ENCODE data around the gene KCND1. TPM values are rescaled to one million over a fixed set of nuclear protein-coding genes. Genes with fewer than 3 reads are reported as not detected.

Gene KCND1
- total RNA-seq (0.66 TPM), polyA plus RNA-seq (ENCODE audit: insufficient read depth in 1 of 8, insufficient read length in 8 of 8, low replicate concordance in 1 of 8) (1 to 10 TPM in 4 of 8 donors, under 1 TPM in 4; 0.72 to 1.7 (median 1.0) TPM)
- long read RNA-seq, donor 1 = 0 reads
- long read RNA-seq, donor 2 = 0 reads
- long read RNA-seq, donor 3 = 0 reads
- long read RNA-seq, donor 4 = 0 reads
- long read RNA-seq, donor 5 = 0 reads
- long read RNA-seq, donor 6 = 0 reads
- long read RNA-seq, donor 7 = 0 reads
- long read RNA-seq, donor 8 = 0 reads
- long read RNA-seq, donor 9 = 0 reads
- long read RNA-seq, donor 10 = 0 reads
- long read RNA-seq, donor 11 = 0 reads

DNA sequence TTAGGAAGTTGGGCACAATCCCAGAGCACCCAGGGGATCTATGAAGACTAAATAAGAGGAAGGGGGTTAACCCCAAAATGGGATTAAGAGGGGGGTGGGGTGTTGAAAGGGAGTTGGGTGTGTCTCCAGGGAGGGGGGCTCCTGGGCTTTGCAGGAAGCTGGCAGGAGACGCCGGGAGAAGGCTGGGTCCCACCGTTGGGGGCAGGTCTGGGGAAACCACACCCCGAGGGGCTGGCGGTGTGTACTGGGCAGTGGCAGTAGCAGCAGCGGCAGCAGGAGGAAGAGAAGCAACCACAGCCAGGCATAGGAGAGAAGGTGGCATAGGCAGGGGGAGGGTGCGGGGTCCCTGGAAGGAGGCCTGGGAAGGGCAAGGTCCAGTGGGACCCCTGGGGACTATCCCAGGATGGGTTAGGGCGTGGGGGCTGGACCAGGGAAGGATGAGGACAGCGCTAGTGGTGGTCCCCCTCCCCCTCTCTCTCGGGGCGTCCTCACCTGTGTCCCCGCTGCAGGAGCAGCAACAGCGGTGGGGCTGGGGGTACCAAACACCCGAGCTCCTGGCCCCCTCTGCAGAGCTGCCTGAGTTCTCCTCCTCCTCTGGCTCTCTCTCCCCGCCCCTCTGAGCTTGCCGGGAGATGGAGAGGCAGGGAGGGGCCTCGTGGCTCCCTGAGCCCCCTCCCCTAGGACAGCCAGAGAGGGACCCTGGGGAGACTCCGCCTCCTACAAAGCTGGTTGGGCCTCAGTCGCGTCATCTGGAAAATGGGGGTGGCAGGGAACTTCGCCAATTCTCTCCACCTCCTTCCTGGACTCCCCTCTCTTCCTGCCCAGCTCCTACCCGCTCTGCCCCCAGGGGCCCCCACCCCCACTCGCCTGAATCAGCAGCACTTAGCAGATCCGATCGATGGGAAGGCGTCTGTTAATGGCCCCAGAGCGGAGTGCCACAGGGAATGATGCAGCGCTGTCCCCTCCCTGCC, at the start of gene KCND1:
TSS of gene KCND1 (minus strand) at position 596 of the 971 bp plus-strand sequence. CDS start 1,573 bp downstream, outside the sequence.
- peak; percentile 50 for DNase-seq
- H3K4me1 ChIP-seq (ENCODE audit: control insufficient read depth, insufficient read depth, low read length) = peaks cover 12% of the 10 kb centered on the region
- 41% methylated on average over 9 of the region's 28 CpGs for WGBS (ENCODE audit: insufficient coverage)
- H3K9me3 ChIP-seq (replicated peaks; ENCODE audit: control insufficient read depth, low read depth, low read length) = no peaks in the 10 kb centered on the region
- peaks cover 8% of the 10 kb centered on the region for H3K27me3 ChIP-seq (ENCODE audit: control insufficient read depth, insufficient read depth, low read length)
- no peak within 1 kb of the TSS for H3K27ac ChIP-seq (ENCODE audit: low read length)
- H3K36me3 ChIP-seq (ENCODE audit: control insufficient read depth, insufficient read depth, low read length) = peaks cover 13% of the 10 kb centered on the region
- H3K4me3 ChIP-seq (ENCODE audit: low read length) = peak within 1 kb of the TSS; percentile 22

DNA sequence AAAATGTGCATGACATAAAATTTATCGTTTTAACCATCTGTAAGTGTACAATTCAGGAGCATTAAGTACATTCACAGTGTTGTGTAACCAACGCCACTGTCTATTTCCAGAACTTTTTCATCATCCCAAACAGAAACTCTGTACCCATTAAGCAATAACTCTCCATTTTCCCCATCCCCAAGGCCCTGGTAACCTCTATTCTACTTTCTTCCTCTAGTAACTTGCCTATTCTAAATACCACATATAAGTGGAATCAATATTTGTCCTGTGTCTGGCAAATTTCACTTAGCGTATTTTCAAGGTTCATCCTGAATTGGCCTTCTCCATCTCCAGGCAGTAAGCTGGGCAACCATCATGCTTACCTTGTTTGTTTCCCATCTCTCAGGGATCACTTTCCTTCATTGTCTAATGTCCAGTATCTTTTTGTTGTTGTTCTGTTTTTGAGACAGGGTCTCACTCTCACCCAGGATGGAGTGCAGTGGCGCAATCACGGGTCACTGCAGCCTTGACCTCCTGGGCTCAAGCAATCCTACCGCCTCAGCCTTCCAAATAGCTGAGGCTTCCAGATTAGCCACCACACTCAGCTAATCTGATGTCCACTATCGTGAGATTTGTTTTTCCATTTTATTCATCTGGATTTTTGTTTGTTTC, 48.1 kb upstream of the KCND1 start:
- no peak overlapping the region for H3K4me3 ChIP-seq (ENCODE audit: low read length)
- H3K4me1 ChIP-seq (ENCODE audit: control insufficient read depth, insufficient read depth, low read length) = no peaks in the 10 kb centered on the region
- no peaks in the 10 kb centered on the region for H3K36me3 ChIP-seq (ENCODE audit: control insufficient read depth, insufficient read depth, low read length)
- WGBS (ENCODE audit: insufficient coverage) = 94% methylated on average over 4 of the region's 7 CpGs
- no peaks in the 10 kb centered on the region for H3K27me3 ChIP-seq (ENCODE audit: control insufficient read depth, insufficient read depth, low read length)
- no peak overlapping the region for H3K27ac ChIP-seq (ENCODE audit: low read length)
- no peaks in the 10 kb centered on the region for H3K9me3 ChIP-seq (replicated peaks; ENCODE audit: control insufficient read depth, low read depth, low read length)
- no peak for DNase-seq

DNA sequence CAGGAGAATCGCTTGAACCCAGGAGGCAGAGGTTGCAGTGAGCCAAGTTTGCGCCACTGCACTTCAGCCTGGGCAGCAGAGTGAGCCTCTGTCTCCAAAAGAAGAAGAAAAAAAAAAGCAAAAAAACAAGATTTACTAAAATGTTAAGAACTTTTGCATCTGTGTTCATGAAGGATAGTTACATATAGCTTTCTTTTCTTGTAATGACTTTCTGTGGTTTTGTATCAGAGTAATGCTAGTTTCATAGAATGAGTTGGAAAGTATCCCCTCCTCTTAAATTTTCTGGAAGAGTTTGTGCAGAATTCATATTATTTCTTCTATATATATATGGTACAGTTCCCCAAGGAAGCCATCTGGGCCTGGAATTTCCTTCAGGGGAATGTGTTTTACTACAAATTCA, 47.4 kb upstream of the KCND1 start:
- Histone ChIP-seq H3K4me1 (ENCODE audit: control insufficient read depth, insufficient read depth, low read length) (no peaks in the 10 kb centered on the region), H3K9me3 (replicated peaks; ENCODE audit: control insufficient read depth, low read depth, low read length) (no peaks in the 10 kb centered on the region), H3K4me3 (ENCODE audit: low read length) (no peak overlapping the region), H3K27ac (ENCODE audit: low read length) (no peak overlapping the region), H3K27me3 (ENCODE audit: control insufficient read depth, insufficient read depth, low read length) (no peaks in the 10 kb centered on the region), H3K36me3 (ENCODE audit: control insufficient read depth, insufficient read depth, low read length) (no peaks in the 10 kb centered on the region)
- no CpG with 5 or more reads among the region's 2 CpGs for WGBS (ENCODE audit: insufficient coverage)
- DNase-seq = no peak

DNA sequence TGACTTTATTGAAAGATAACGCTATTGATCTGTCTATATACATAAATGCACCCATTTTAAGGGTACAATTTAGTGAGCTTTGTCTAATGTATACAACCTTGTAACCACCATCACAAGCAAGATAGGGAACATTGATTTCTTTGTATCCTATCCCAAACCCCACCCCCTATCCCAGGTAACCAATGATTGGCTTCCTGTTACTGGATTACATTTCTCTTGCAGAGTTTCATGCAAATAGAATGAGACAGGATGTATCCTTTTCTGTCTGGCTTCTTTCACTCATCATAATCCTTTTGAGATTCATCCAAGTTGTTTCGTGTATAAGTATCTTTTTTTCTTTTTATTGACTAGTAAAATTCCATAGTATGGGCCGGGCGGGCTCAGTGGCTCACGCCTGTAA, 32.1 kb upstream of the KCND1 start:
- Histone ChIP-seq H3K4me3 (ENCODE audit: low read length) (no peak overlapping the region), H3K4me1 (ENCODE audit: control insufficient read depth, insufficient read depth, low read length) (peaks cover 8% of the 10 kb centered on the region), H3K27ac (ENCODE audit: low read length) (no peak overlapping the region), H3K27me3 (ENCODE audit: control insufficient read depth, insufficient read depth, low read length) (no peaks in the 10 kb centered on the region), H3K36me3 (ENCODE audit: control insufficient read depth, insufficient read depth, low read length) (peaks cover 5% of the 10 kb centered on the region), H3K9me3 (replicated peaks; ENCODE audit: control insufficient read depth, low read depth, low read length) (no peaks in the 10 kb centered on the region)
- no CpG with 5 or more reads among the region's 5 CpGs for WGBS (ENCODE audit: insufficient coverage)
- DNase-seq = no peak

DNA sequence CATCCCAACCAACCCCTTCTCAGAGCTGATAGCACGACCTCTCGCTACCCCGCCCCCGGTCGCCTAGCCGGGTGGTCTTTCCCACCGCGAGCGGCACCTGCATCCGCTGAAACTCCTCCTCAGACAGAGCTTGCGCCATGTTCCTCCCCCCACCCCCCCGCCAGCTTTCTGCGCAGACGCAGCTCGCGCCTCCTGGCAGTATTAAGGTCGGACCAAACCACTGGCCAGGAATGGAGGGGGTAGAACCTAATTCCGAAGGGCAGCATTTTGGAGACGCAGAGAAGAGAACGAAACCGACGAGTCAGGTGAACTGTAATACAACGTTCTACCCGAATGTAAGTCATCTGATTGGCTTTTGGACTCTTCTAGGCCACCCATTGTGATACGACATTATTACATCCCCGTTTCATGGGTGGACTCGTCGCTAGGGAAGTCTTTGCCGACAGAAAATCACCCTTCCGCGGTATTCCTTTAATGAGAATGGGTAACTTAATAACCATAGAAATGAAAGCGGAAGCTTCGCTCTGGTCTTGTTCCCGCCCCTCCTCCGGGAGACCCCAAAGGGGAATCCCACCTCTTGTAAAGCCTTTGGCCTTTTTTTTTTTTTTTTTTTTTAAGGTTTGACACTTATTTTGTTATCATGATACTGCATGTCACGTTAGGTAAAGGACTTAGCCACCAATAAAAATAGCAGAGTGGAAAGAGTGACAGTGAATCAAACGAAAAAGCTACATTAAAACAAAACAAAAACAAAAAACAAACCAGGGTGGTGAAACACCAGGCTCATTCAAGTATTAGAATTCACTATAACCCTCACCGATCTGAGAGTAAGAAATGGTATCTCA, 30.7 kb upstream of the KCND1 start, which contains the start of gene GRIPAP1:
TSS of gene GRIPAP1 (minus strand) at position 174 of the 845 bp plus-strand sequence. CDS start at position 139, 35 bp downstream.
- peaks cover 13% of the 10 kb centered on the region for H3K36me3 ChIP-seq (ENCODE audit: control insufficient read depth, insufficient read depth, low read length)
- peaks cover 8% of the 10 kb centered on the region for H3K4me1 ChIP-seq (ENCODE audit: control insufficient read depth, insufficient read depth, low read length)
- peak within 1 kb of the TSS; percentile 66 for H3K27ac ChIP-seq (ENCODE audit: low read length)
- peak; percentile 95 for DNase-seq
- no peaks in the 10 kb centered on the region for H3K9me3 ChIP-seq (replicated peaks; ENCODE audit: control insufficient read depth, low read depth, low read length)
- peak within 1 kb of the TSS; percentile 58 for H3K4me3 ChIP-seq (ENCODE audit: low read length)
- H3K27me3 ChIP-seq (ENCODE audit: control insufficient read depth, insufficient read depth, low read length) = no peaks in the 10 kb centered on the region
- WGBS (ENCODE audit: insufficient coverage) = 36% methylated on average over 25 of the region's 38 CpGs

DNA sequence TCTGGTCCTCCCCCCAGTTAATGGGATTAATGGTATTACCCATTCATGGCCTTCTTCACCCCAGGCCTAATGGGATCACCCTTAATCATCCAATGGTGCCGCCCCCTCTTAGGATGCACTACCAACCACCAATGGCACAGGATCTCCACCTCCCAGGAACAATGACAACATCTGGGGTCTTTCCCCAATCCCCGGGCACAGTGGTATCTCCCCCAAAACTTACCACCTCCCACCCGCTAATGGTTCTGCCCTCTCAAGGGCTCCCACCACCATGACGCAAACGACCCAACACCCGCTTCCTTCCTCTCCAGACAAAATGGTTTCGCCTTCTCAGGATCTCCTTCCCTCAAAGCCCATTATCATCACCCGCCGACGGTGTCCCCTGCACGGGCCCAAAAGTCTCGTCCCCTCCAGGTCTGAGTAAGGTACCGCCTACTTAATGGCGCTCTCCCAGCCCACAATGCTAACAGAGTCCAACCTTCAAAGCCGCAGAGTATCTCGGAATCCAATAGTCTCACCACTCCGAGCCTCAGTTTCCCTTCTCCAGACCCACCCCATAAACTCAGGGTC, 30.0 kb upstream of the KCND1 start:
- 38% methylated on average over 17 of the region's 17 CpGs for WGBS (ENCODE audit: insufficient coverage)
- H3K36me3 ChIP-seq (ENCODE audit: control insufficient read depth, insufficient read depth, low read length) = peaks cover 19% of the 10 kb centered on the region
- no peaks in the 10 kb centered on the region for H3K27me3 ChIP-seq (ENCODE audit: control insufficient read depth, insufficient read depth, low read length)
- peak overlapping the region; percentile 66 for H3K27ac ChIP-seq (ENCODE audit: low read length)
- DNase-seq = peak; percentile 24
- peaks cover 8% of the 10 kb centered on the region for H3K4me1 ChIP-seq (ENCODE audit: control insufficient read depth, insufficient read depth, low read length)
- no peaks in the 10 kb centered on the region for H3K9me3 ChIP-seq (replicated peaks; ENCODE audit: control insufficient read depth, low read depth, low read length)
- H3K4me3 ChIP-seq (ENCODE audit: low read length) = peak overlapping the region; percentile 58

DNA sequence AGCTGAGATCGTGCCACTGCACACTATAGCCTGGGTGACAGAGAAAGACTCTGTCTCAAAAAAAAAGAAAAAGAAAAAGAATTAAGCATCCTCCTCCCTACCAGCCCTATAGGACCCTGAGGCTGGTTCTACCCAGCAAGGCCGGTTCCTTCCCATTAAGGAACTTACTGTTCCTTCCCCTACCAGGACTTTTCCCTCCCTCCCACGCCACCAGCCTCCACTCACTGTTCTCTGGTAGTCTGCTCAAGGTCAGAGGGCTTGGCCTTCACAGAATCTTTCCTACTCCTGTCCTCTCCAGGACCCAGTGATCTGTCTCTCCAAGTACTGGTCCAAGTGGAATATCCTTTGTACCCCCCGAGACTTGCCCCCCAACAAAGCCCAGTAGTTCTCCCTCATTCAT, 29.0 kb upstream of the KCND1 start:
- Histone ChIP-seq H3K9me3 (replicated peaks; ENCODE audit: control insufficient read depth, low read depth, low read length) (no peaks in the 10 kb centered on the region), H3K4me1 (ENCODE audit: control insufficient read depth, insufficient read depth, low read length) (peaks cover 8% of the 10 kb centered on the region), H3K4me3 (ENCODE audit: low read length) (no peak overlapping the region), H3K36me3 (ENCODE audit: control insufficient read depth, insufficient read depth, low read length) (peaks cover 19% of the 10 kb centered on the region), H3K27ac (ENCODE audit: low read length) (no peak overlapping the region), H3K27me3 (ENCODE audit: control insufficient read depth, insufficient read depth, low read length) (no peaks in the 10 kb centered on the region)
- 83% methylated on average over 3 of the region's 4 CpGs for WGBS (ENCODE audit: insufficient coverage)
- no peak for DNase-seq

DNA sequence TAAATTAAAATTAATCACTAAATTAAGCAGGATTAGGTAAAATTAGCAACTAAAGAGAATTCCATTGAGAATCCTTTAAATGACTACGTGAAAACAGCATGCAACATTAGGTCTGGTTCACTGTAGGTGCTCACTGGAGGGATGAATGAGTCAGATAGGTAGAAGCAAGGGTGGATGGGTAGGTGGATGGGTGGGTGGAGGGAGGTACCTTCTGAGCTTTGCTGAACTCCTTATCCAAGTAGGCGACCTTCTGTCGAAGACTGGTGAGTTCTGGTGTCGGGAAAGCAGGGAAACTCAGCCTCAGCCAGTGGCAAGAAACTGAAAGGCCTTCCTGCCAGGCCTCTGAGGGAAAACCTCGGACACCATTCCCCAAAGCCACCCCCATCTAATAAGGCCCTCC, 27.4 kb upstream of the KCND1 start:
- H3K36me3 ChIP-seq (ENCODE audit: control insufficient read depth, insufficient read depth, low read length) = peaks cover 21% of the 10 kb centered on the region
- WGBS (ENCODE audit: insufficient coverage) = 81% methylated on average over 2 of the region's 5 CpGs

DNA sequence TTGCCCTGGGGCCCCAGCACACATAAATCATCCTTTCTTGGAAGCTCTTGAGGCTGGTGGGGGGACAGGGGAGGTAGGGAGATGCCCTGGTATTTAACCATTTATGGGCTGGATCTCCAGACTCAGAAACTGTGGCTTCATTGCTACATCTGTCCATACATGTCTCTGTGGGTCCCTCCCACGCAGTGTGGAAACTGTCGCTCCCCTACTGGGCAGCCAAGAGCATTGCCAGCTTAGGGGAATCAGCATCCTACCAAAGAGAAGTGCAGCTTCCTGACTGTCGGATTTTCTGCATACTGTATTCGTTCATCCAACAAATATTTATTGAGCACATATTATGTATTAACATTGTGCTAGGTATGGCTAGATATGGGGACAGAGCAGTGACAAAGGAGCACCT, 26.7 kb upstream of the KCND1 start:
- H3K36me3 ChIP-seq (ENCODE audit: control insufficient read depth, insufficient read depth, low read length) = peaks cover 24% of the 10 kb centered on the region
- no peak for DNase-seq
- no peaks in the 10 kb centered on the region for H3K9me3 ChIP-seq (replicated peaks; ENCODE audit: control insufficient read depth, low read depth, low read length)
- peaks cover 8% of the 10 kb centered on the region for H3K4me1 ChIP-seq (ENCODE audit: control insufficient read depth, insufficient read depth, low read length)
- H3K27ac ChIP-seq (ENCODE audit: low read length) = no peak overlapping the region
- no peak overlapping the region for H3K4me3 ChIP-seq (ENCODE audit: low read length)
- 86% methylated on average over 2 of the region's 4 CpGs for WGBS (ENCODE audit: insufficient coverage)
- H3K27me3 ChIP-seq (ENCODE audit: control insufficient read depth, insufficient read depth, low read length) = no peaks in the 10 kb centered on the region

More for the DNA sequence above, 27.4 kb upstream of the KCND1 start:
- Histone ChIP-seq H3K9me3 (replicated peaks; ENCODE audit: control insufficient read depth, low read depth, low read length) (no peaks in the 10 kb centered on the region), H3K27ac (ENCODE audit: low read length) (no peak overlapping the region), H3K4me1 (ENCODE audit: control insufficient read depth, insufficient read depth, low read length) (peaks cover 8% of the 10 kb centered on the region), H3K27me3 (ENCODE audit: control insufficient read depth, insufficient read depth, low read length) (no peaks in the 10 kb centered on the region), H3K4me3 (ENCODE audit: low read length) (no peak overlapping the region)
- no peak for DNase-seq

Data from muscle of leg (tissue), 16 donors.